Epithelial cell of proximal tubule (primary cell): ENCODE data around the gene SMIM5. TPM values are rescaled to one million over a fixed set of nuclear protein-coding genes. Genes with fewer than 3 reads are reported as not detected.

Experiments
- DNase-seq: peaks from one replicate; pipeline ENCODE4 v3.0.0-alpha.2; 2011; ENCODE audit warnings: low read depth
- H3K4me3 ChIP-seq: 2 replicates; pipeline ENCODE4 v1.5.1; 2011; ENCODE audit warnings: low read depth, mild to moderate bottlenecking, low read length
- total RNA-seq: library from RNA; depleted of rRNA; stranded (reverse); fragments of >200 nt; gene quantifications from 2 replicates; pipeline ENCODE4 v1.2.3, GENCODE V29; 2015
- TF ChIP-seq, protein P1 (sequence below): conservative IDR thresholded peaks from 2 replicates; pipeline ENCODE4 v1.5.1; 2012; ENCODE audit warnings: low read depth, mild to moderate bottlenecking, low read length

The SMIM5 gene
- total RNA-seq, 1 donor from 2014 or later, result 0.63 TPM

DNA sequence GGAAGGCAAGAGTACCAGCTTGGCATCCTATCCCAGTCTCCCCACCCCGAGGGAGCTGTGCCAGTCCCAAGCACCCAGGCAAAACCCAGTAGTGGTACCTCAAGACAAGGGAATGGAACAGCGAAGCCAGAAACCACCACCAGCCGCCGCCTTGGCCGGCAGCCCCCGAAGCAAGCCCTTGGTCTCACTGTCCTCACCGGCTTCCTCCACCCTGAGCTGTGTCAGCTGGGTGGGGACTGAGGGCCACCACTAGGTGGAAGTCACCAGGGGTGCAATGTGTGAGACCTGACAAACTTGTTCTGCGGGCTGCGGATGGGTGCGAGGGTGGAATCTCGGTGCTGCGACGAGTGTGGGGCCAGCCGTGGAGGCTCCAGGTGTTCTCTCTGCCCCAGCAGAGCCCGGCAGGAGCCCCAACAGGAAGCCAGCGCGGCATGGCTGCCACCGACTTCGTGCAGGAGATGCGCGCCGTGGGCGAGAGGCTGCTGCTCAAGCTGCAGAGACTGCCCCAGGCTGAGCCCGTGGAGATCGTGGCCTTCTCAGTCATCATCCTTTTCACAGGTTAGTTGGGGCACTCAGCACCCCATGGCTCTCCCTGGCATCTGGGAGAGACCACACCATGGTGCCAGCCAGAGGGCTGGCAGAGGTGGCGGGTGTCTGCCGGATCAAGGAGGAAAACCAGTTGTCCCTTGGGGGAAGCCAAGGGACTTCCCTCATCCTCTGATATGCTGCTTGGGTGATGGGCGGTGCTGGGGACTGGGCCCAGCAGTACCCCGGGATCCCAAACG lies 6.7 kb downstream of the SMIM5 start:
- DNase-seq, result no peak
- TF ChIP-seq, protein P1, sequence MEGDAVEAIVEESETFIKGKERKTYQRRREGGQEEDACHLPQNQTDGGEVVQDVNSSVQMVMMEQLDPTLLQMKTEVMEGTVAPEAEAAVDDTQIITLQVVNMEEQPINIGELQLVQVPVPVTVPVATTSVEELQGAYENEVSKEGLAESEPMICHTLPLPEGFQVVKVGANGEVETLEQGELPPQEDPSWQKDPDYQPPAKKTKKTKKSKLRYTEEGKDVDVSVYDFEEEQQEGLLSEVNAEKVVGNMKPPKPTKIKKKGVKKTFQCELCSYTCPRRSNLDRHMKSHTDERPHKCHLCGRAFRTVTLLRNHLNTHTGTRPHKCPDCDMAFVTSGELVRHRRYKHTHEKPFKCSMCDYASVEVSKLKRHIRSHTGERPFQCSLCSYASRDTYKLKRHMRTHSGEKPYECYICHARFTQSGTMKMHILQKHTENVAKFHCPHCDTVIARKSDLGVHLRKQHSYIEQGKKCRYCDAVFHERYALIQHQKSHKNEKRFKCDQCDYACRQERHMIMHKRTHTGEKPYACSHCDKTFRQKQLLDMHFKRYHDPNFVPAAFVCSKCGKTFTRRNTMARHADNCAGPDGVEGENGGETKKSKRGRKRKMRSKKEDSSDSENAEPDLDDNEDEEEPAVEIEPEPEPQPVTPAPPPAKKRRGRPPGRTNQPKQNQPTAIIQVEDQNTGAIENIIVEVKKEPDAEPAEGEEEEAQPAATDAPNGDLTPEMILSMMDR, result no peak
- H3K4me3 ChIP-seq, result no peak overlapping the region

DNA sequence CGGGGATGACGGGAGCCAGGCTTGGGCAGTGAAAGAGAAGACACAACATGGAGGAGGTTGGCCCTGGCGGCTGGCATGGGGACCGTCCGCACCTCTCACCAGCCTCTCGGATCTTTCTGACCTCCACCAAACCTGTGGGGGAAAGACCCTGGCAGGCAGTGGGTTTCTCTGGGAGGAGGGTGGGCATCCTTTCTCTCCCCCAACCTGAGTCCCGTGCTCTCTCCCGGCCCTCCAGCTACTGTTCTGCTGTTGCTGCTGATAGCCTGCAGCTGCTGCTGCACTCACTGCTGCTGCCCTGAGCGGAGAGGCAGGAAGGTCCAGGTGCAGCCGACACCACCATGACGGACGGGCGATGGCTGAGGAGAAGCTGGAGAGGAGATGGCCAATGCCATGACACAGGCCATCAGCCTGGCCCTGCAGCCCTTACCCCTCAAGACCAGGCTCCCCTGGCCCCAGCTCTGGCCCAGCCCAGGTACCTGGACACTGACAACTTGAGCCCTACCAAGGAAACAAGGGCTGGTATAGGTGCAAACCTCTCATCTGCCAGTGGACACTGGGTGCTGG lies 7.4 kb downstream of the SMIM5 start:
- H3K4me3 ChIP-seq, result no peak overlapping the region
- DNase-seq, result no peak
- TF ChIP-seq, protein P1, result no peak

DNA sequence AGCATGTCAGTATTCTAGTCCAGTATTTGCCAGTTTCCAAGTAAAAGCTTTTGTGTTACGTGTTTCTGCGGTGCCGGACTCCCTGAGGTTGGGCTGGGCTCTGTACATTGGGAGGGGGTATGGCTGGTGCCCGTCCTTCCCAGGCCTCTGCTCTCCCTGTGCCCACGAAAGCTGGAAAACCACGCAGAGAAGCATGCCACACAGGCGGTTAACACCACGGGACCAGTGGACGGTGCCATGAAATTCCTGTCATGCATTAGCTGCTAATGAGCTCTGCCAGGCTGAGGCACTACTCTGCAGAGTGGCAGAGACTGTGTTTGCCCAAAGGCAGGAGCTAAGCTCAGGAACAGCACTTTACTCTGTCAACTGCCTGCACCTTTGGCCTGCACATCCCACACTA lies 8.1 kb downstream of the SMIM5 start:
- no peak overlapping the region for H3K4me3 ChIP-seq
- TF ChIP-seq, protein P1, result no peak
- DNase-seq, result peak; percentile 59

DNA sequence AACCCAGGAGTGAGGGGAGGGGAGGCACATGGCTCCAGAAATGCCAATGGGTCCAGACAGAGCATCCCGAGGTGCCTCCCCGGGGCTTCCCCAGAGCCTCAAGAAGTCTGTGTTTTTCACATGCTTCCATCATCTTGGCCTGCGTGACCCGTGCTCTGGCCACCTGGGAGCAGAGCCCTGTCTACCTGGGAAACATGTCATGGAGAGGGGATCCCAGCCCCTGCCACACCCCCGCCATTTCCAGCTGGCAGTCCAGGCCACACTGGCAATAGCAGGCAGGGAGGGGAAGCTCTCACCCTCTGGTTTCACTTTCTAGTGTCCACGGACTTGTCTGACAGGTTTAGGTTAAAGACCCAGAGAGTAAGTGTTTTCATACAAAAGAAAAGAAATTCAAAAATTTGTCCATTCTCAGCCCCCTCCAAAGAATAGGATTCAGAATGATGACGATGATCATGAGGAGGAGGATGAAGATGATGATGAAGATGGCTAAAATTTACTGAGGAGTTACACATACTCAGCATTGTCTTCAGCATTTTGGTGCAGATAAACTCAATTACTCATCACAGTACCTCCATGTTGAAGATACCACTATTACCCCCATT lies 9.0 kb downstream of the SMIM5 start:
- TF ChIP-seq, protein P1, result no peak
- H3K4me3 ChIP-seq, result no peak overlapping the region
- DNase-seq, result no peak

DNA sequence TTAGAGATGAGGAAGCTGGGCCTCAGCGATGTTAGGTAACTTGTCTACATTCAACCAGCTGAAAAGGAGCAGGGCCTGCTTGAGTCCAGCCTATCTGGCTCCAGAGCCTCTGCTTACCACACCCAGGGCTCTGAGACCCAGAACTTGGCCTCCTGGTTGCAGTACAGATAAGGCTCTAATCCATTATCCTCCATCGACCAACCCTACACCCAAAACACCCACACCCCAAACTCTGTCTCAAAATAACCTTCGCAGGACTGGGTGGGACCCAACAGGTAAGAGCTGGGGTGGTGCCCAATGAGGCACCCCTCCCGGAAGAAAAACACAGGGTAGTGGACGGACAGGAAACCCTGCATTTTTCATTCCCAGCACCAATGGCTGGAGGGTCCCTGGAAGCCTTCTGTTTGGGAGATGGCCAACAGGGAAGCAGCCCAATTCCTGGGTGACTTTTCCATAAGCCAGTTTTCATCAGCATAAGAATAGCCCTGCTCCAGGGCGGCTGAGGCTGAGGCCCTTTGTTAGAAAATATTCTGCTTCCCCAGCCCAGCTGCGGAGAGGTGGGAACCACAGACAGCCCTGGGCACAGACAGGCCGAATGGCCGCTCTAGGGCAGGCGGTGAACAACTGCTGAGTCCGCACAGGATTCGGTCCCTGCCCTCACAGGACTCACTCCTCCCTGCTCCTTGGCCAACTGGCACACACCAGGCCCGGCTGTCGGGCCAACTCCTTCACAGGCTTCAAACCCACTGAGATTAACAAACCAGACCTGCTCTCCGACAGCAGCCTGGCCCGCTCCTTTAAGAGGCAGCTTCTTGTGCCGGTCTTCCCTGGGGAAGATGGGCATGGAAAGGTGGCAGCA lies 9.8 kb downstream of the SMIM5 start:
- no peak overlapping the region for H3K4me3 ChIP-seq
- DNase-seq, result no peak
- TF ChIP-seq, protein P1, result no peak

DNA sequence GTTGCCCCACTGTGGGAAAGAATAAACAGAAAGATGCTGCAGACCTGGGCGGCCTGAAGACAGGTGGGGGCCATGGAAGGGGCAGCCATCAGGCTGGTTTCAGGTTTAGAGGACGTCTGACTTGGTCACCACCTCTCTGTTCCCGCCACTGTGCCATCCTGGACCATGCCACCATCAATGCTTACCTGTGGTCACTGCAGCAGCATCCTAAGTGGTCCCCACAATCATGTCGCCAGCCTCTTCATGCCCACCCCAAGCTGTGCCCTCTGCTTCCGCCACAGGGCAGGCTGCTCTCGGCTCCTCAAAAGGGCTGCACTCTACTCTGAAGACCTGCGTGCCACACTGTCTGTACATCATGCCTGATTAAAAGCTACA lies 10.4 kb downstream of the SMIM5 start:
- DNase-seq, result no peak
- TF ChIP-seq, protein P1, result no peak
- H3K4me3 ChIP-seq, result no peak overlapping the region
